Posterior cingulate gyrus (tissue), 11 donors: ENCODE results near the gene C1orf21.
A peak's percentile ranks its signal among the peaks of the same experiment; 100 is the strongest.

ENCODE experiments used
- DNase-seq, 10 donors: peaks; one replicate each; pipeline versions ENCODE4 v3.0.0 to v3.0.0-alpha.2; 2020 to 2021; ENCODE audit warnings: mixed read lengths in 3 of 10
- intact Hi-C: fragments of 100-400 bp; cut with DNase I; formaldehyde crosslinking; loops from one replicate; pipeline ENCODE4 v1.15.1; 2023

The C1orf21 gene

DNA sequence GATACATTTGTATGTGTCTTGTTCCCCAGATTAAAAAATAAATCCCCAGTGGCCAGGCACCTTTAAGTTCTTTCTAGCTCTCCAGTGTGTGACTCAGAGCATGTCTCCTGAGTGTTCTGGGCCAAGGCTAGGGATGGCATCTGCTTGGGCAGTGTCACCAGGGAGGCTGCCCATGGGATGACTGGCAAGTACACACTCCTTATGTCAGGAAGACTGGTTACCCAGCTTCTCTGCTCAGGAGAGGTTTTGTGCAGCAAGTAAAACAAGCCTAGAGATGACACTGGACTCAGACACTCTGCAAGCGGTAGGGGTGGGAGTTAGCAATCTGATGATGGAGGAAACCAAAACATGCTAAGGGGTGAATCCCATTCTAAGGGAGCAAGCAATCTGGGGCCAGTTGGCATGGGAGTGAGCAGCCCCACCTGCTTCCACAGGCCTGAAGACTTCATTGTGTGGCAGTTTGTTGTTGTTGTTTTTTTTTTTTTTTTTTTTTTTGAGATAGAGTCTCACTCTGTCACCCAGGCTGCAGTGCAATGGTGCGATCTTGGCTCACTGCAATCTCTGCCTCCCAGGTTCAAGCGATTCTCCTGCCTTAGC lies 230.7 kb downstream of the C1orf21 start:
- intact Hi-C loops: no loop called here
- no peak for DNase-seq

DNA sequence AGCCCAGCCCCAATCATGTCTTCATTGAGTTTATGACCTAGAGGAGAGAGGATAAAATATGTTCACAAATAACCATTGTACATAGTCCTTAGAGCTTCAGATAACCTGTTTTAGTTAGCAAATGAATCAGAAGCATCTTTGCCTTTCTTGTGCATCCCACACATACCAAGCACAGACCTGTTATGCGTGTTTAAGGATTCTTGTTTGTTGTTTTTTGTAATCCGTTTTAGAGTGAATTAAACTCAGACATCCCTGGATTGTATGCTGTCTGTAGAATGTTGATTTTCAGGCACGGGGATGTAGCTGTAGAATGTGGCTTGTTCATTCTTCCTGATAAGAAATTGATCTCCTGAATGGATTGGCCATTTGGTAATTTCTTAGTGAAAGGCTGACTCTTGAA lies 232.0 kb downstream of the C1orf21 start:
- DNase-seq: no peak
- intact Hi-C loops: no loop called here

DNA sequence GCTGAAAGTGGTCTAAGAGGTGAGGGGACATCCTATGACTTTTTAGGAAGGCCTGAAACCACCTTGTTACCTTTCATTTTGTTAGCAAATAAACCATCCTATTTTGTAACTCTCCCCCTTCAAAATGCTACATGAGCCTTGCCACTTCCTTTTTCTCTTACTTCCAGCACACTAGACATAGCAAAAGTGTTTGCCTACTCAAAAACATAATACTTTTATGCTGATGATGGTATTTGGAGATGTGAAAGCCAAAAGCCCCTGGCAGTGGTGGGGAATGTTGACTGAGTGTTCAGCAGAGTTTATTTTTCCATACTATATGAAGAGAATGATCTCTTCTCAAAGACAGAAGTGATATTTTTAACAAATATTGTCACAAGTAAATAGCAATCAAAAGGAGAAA lies 233.6 kb downstream of the C1orf21 start:
- no peak for DNase-seq
- intact Hi-C loops: no loop called here

DNA sequence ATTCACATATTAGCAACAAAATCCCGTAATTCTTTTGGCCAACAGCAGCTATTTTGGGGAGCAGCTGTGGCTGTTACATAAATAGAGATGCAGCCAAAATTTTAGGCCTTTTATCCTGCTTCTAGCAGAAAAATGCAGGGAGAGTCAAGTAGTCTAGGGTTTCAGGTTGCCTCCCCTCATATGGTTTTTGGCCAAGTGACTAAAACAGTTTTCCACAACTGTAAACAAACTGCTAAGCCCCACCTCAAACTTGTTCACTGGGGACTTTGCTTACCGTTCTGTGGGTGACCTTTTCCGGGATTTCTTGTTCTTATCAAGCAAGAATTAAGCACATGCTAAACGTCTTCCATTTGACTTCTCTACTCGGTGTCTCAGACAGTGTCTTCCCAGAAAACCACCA lies 234.4 kb downstream of the C1orf21 start:
- intact Hi-C loops: no loop called here
- no peak for DNase-seq

DNA sequence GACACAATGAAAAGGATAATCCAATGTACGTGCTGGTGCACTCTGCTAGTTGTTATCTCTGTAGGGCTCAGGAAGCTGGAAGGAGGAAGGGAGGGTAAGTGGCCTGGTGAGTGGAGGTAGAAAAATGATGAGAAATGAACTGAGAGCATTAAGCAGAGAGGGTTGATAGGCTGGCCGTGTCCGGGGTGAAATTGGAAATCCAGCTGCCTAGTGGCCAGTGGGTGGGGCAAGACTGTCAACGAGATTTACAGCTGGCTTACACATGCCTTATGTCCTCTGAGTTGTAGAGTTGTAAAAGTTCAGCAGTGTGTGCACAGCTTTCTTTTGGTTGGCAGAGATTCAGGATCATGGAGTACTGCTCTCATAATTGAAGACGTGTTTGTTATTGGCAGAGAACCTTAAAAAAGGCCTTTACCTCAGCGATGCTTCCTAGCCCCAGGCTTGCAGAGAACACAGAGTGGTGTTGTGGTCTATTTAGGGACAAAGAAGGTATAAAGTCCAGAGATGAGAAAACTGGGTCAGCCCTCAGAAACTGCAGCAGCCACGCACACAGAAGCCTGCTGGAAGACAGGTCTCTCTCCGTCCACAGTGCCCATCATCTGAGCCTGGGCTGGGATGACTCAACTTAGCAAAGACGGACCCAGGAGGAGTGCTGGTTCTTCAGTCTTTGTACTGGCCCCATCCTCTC lies 235.5 kb downstream of the C1orf21 start:
- peak in 3 of 10 donors; percentile 28 to 88 (median 81) for DNase-seq
- intact Hi-C loops: no loop called here

DNA sequence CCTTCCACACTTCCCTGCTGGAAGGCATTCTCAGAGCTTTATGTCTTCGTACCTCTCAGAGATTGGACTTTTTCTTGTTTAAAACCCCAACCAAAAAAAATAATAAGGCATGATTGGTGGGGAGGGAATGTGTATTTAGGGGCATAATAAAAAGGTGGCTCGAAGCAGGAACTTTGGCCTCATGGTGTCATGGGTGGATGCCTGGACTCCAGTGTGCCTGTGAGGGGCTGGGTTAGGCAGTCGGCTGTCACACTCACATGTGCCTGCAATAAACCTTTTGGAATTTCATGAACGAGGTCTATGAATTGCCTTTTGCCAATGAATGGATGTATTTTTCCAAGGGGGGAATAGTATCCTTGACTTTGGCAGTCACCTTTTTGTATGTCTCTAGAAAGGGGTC lies 236.6 kb downstream of the C1orf21 start:
- no peak for DNase-seq
- intact Hi-C loops: no loop called here

DNA sequence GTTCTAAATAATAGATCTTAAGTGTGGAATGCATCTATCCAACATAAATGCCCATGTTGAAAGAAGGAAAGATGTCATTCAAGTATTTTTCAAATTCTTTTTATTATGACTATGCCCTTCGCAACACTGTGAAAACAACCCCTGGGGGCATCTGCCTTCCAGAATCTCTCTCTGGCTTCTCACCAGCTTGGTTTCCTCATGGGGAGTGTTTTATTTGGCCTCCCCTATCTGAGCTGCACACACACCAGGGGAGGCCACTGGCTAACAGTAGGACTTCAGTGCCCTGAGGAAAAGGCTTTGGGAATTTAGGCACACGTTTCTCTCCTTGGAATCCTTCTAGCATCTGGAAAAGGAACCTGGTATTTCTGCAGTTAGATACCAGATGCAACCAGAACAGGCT lies 237.2 kb downstream of the C1orf21 start:
- intact Hi-C loops: no loop called here
- DNase-seq: no peak

DNA sequence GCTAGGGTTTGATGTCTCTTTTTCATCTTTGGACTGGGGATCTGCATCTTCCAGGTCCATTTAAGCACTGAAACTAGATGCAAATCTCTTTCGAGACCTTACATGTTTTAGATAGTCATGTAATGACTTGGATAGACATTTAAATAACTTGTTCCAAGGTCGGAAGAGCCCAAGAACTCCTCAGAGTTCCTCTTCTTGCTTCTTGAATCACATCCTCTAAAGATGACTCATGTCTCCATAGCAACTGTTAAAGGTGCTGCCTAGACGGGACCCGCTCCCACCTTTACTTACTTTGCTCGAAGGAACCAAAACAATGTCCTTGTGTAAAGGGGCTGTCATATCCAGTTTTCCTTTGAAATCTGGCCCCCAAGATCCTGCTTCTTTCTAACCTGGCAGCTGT lies 237.8 kb downstream of the C1orf21 start:
- intact Hi-C loops: no loop called here
- DNase-seq: no peak

DNA sequence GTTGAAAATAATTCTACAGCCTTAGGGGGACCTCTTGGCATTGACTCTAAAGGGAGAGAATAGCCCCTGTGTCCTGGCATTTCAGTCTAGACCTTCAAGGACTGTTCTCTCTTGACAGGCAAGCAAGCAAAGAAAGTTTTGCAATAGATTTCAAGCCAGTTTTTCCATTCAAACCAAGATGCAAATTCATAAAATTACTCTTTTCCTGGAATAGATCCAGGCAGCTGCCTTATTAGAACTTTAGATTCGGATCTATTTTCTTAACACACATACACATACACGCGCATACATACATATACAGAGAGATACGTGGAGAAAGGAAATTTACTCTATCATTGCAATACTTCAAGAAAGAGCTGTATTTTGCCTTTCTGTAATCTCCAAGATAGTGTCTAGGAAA lies 238.4 kb downstream of the C1orf21 start:
- intact Hi-C loops: no loop called here
- DNase-seq: no peak

DNA sequence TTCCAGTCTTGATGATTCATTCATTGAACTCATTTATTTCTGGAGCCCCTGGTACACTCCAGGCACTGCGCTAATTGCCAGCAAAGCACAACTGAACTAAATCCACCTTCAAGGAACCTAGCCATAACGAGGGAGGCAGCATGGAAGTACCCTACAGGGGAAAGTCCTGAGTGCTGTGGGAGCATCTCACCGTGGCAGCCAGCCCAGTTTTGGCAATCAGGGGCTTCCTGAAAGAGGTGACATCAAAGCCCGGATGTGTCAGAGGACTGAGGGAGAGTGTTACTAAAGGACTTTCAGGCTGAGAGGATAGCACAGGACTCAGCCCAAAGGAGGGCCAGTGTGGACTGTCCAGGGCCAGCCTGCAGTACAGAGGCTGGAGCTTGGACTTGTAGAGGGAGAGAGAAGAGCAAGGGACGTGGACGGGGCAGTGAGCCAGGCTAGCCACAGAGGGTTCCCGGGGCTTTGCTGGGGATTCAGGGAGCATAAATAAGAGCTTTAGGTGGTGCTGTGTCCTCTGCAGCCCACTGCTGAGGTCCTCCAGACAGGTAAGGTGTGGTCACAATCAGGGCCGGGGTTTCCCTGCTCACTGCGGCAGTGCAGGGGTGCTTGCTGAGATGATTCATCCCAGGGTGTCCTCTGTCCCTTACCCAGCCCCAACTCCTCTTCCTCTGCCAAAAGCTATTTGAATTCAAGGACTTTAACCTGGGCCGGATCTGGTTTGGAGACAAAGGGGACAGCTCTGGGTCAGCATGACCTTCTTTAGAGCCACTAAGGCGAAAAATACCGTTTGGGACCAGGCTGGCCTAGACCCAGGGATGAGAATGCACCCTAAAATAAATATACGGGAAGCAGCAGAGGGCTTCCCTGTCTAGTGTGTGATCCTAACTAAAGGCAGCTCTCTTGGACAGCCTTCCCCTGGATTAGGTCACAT lies 239.5 kb downstream of the C1orf21 start:
- intact Hi-C loops: no loop called here
- DNase-seq: no peak

DNA sequence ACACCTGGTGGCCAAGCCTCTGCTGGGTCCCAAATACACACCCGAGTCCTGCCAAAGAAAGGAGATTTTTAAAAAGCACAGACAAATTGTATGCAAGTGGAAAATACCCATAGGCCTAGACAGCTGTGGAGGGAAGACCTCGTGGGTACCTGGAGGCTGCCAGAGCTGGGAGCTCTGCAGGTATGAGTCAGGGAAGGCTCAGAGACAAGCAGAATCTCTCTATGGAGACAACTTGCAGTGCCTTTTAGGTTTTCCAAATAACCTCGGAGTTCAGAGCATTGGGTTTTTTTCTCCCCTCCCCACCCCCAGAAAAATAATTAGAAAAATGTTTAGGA lies 240.1 kb downstream of the C1orf21 start:
- intact Hi-C loops: no loop called here
- DNase-seq: no peak

DNA sequence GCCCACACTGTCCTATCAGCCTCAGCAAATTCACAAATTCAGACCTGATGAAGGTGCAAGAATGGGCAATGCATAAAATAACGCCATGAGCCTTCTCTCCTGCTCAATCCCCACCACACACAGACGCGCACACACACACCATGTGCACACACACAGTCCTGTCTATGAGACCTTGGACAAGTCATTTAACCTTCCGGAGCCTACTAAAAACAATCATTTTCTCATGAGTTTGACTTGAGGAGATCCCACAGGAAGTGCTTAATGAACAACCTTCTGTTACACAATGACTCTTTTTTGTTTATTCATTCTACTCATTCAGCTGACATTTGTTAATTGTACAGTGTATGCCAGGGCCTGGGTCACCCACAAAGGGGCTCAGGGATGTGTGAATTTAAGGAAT lies 242.4 kb downstream of the C1orf21 start:
- intact Hi-C loops: no loop called here
- DNase-seq: no peak

DNA sequence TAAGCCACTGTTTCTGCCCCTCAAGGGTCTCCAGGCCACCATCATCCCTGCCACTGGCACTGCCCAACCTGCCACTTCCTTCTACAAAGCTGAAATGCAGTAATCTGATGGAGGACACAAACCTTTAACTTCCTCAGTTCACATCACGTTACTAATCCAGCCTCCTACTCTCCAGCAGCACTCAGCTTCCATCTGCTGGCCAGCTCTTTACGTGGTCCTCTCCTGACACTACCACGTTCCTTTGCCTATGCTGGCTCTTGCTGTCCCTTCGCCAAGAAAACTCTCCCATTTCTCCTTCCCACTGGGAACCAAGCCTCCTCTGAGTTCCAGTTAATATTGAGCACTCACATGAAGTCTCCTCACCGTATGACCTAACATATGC lies 243.8 kb downstream of the C1orf21 start:
- intact Hi-C loops: no loop called here
- DNase-seq: no peak

DNA sequence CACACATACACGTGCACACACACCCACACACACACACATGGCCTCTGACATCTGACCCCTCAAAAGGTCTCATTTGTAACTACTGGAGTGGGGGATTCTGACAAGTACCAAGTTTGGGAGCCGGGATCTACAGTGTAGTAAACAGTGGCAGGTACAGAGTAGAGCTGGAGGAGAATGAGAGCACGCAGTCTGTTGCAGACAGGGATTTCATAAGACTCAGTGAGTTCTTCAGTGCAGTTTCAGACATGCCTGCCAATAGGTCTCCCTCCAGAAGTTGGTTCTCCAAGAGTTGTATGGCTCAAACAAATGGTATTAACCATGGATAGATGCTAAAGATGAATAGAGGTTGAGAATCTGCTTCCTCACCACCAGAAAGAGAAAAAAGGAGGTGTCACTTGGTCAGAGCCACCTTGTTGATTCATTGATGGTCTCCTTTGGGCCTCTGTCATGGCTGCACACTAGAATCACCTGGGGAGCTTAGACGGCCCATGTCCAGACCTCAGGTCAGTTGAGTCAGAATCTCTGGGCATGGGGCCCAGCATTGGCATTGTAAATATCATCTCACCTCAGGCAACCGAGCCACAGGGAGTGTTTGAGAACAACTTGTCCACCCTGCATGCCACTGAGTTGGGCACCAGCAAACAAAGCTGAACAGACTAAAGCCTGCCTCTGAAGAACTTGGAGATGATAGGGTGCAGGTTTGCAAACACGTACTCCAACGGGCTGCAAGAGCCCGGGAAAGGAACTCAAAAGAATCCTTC lies 245.8 kb downstream of the C1orf21 start:
- DNase-seq: no peak
- intact Hi-C loops: no loop called here

DNA sequence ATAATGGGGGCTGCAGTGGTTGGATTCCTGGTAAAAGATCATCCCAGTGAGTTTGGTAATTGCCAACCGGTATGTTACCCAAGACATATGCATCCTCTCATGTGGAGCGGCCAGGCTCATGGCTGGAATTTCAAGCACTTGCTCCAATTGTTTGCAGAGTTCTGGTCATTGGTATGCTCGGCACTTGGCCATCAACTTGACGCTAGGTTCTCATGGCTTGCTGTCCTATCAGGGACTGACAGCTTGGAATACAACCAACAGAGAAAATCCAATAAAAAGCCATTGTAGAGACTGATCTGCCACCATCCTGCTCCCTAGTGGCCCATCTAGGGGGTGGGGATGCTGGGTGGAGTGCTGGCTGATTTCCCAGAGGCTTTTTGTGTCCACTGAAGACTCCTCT lies 247.0 kb downstream of the C1orf21 start:
- intact Hi-C loops: no loop called here
- no peak for DNase-seq

DNA sequence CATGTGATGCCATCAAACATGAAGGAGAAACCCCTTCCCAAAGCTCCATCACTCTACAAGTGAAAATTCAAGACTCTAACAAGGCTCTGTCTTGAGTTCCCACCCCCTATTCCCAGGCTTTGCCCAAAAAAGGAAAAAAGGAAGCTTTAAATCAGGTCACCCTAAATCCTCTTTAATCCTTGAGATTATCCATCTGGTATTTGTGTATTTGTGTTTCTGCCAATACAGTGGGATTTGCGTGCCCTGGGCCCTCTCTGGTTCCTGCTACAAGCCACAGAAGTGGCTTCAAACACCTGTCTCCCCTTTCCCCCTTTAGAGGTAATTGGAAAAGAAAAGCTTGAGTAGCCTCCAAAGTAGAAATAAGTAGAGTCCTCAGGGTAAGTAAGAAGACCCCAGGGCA lies 247.5 kb downstream of the C1orf21 start:
- intact Hi-C loops: no loop called here
- no peak for DNase-seq

DNA sequence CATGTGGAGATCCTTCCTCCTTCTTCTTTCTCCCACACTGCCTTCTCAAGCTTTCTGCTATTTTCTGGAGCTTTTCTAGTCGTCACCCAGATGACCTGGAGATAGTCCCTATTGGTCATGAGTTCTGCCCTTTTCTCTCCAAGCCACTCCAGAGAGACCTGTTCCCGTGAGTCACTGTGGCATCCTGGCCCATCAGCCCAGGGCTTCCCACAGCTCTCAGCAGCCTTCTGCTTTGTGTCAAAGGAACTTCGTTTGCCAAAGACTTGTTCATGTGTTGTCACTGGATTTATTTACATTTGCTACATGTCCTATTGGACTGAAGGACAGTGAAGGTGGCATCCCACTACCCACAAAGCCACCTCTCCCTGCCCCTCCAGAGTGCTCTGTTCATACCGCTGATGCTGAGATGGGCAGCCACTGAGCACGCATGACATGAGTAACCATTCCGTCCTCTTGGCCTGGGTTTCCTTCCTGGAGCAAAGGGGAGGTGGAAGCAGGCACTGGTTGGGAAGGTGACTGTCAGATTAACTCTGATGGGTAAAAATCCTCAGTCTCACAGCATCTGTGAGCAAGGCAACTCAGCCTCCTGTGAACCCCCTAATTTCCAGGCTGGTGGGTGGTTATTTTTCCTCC lies 248.6 kb downstream of the C1orf21 start:
- no peak for DNase-seq
- intact Hi-C loops: no loop called here

DNA sequence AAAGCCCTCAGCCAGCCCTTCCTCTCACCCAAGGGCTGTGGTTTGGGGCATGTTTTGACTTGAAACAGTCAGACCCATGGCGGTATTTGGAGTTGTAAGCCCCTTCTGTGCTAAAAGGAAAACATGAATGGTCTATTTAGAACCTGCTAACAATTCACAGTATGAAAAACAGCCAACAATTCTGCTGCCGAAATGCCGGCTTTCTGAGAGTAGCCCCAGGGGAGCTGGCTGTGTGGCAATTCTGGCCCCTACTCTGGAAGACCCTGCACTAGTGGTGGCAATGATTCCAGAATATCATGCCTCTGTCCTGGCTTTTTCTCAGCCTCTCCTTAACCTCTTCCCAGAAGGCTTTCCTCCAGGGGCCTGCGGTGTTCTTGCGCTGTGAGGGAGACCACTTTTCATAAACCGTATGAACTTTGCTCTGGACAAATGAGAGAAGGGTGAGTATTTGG lies 249.2 kb downstream of the C1orf21 start:
- DNase-seq: no peak

DNA sequence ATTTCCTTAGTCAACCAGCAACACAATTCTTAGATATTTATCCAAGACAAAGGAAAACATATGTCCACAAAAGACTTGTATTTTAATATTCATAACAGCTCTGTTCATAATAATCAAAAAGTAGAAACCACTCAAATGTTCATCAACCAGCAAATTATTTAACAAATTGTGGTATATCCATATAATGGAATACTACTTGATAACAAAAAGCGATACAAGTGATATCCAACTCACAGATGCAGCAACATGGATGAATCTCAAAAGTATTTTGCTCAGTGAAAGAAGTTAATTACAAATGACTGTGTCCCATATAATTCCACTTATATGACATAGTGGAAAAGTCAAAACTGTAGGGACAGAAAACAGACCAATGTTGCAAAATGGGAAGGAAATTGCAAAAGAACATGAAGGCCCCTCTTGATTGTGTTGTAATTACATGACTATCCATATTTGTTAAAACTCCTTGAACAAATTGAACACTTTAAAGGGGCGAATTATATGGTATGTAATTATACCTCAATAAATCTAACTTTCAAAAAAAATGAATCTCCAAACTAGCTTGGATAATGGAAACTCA lies 250.9 kb downstream of the C1orf21 start:
- intact Hi-C loops: no loop called here
- DNase-seq: no peak

More for the DNA sequence above, 249.2 kb downstream of the C1orf21 start:
- intact Hi-C loops: no loop called here

DNA sequence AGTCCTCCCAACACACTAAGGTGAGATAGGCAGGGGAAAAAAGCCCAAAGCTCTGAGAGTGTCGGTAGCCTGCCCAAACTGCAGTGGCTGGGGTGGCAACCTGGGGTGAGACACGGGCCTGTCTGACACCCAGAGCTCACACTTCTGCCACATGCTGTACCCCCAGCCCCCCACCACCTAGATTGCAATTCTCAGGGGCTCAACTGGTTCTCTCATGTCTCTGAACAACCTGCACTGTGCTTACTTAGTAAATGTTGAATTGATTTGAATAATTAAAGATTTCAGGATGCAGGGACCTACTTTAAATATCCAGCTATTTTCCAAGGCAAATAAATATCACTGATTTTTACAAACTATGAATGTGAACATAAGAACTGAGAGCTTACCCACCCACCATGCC lies 252.4 kb downstream of the C1orf21 start:
- intact Hi-C loops: no loop called here
- no peak for DNase-seq
